Body of pancreas (tissue), 4 donors: ENCODE measurements around the gene ESPN. TPM values are rescaled to one million over a fixed set of nuclear protein-coding genes. Genes with fewer than 3 reads are reported as not detected.

Experiments
- ATAC-seq: fragments of 150-250 bp; one replicate; pipeline ENCODE4 v1.9.1; 2016
- DNase-seq, 4 donors: peaks; one replicate each; pipeline ENCODE4 v3.0.0-alpha.2; 2019
- H3K27ac ChIP-seq, 4 donors: fragments of 200-600 bp; sonication (generic); 1 replicate in 3 of 4; 2 replicates in 1 of 4; pipeline versions ENCODE4 v1.5.1 to v1.6.1; 2016 to 2019; ENCODE audit warnings: mild to moderate bottlenecking in 1 of 4, mixed read lengths in 1 of 4, moderate library complexity in 1 of 4
- H3K27me3 ChIP-seq, 2 donors: fragments of 200-600 bp; sonication (generic); one replicate each; pipeline ENCODE4 v1.6.0; 2016; ENCODE audit warnings: mild to moderate bottlenecking in 1 of 2
- H3K36me3 ChIP-seq, 2 donors: fragments of 200-600 bp; sonication (generic); replicated peaks in 1 of 2; 2 replicates each; pipeline ENCODE4 v1.5.1; 2016; ENCODE audit warnings: low read depth in 2 of 2; ENCODE audit not compliant: insufficient read depth in 1 of 2
- H3K4me1 ChIP-seq: fragments of 200-600 bp; sonication (generic); one replicate; pipeline ENCODE4 v1.6.0; 2016
- H3K4me3 ChIP-seq, 2 donors: fragments of 200-600 bp; sonication (generic); 1 replicate in 1 of 2; 2 replicates in 1 of 2; pipeline ENCODE4 v1.5.1; 2016 to 2019
- H3K9me3 ChIP-seq, 3 donors: fragments of 200-600 bp; sonication (generic); 1 replicate in 2 of 3; 2 replicates in 1 of 3; pipeline ENCODE4 v1.5.1; 2016
- CTCF ChIP-seq, 7 experiments: fragments of 450-650 bp in 4 of 7; fragments of 200-600 bp in 3 of 7; sonication (generic) in 3 of 7; IDR thresholded peaks; one replicate each; pipeline ENCODE4 v1.5.1; 2016 to 2019; ENCODE audit warnings: antibody characterized with exemption in 7 of 7
- POLR2A ChIP-seq, 3 donors: fragments of 450-650 bp; IDR thresholded peaks; one replicate each; pipeline ENCODE4 v1.6.1; 2016; ENCODE audit warnings: antibody characterized with exemption in 3 of 3, mild to moderate bottlenecking in 2 of 3
- WGBS, 2 donors: methylation state at CpG; one replicate each; pipeline ENCODE4 v1.1.5; 2017; 5-methylcytosine and 5-hydroxymethylcytosine counted together
- intact Hi-C: fragments of 100-400 bp; cut with DNase I; formaldehyde crosslinking; loops from one replicate; pipeline ENCODE4 v1.15.1; 2023
- total RNA-seq, 2 donors: library from RNA; depleted of rRNA; stranded (reverse); fragments of >200 nt; gene quantifications; one replicate each; pipeline ENCODE4 v1.1.0, GENCODE V29; 2016

ESPN gene
- total RNA-seq, 2 donors from 2014 or later, result 0.26 to 4.0 TPM

- intact Hi-C loops, result no loop called here
- no peak overlapping the region for H3K27ac ChIP-seq
- TF ChIP-seq CTCF (IDR thresholded peaks at IDR 0.05), result no peak
- H3K36me3 ChIP-seq, result no peaks in the 10 kb centered on the region
- ATAC-seq, result no peak
- H3K4me1 ChIP-seq, result peaks cover 49% of the 10 kb centered on the region
- no peak overlapping the region for H3K4me3 ChIP-seq
- no peaks in the 10 kb centered on the region for H3K9me3 ChIP-seq
- H3K27me3 ChIP-seq, result peaks cover 0 to 38% of the 10 kb centered on the region in 2 donors
- DNase-seq, result no peak
- WGBS, 2 donors, result 12% methylated on average over 21 of the region's 69 CpGs; no CpG with 5 or more reads in 1 of the 2 donors
Observed at GRCh38 chr1:6418668-6419396, 5.7 kb upstream of the ESPN start.

DNA sequence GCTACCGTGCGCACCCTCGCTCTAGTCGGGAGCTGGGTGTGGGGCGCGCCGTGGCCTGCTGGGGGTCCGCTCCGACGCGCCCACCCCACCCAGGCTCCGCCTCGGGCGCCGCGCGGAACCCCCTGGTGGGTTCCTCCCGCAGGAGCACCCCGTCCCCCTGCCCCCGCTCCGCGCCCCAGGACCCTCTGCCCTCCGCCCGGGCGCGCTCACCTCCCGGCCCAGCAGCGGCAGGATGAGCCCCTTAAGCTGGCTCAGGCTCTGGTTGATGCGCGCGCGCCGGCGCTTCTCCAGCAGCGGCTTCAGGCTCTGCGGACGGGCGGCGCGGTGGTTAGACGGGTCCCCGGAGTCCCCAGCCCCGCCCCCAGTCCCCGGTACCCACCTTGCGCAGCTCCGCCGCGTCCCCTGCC is 5.2 kb upstream of the ESPN start:
- Histone ChIP-seq H3K27ac (no peak overlapping the region), H3K27me3 (peaks cover 0 to 38% of the 10 kb centered on the region in 2 donors), H3K9me3 (no peaks in the 10 kb centered on the region), H3K4me3 (no peak overlapping the region), H3K36me3 (no peaks in the 10 kb centered on the region), H3K4me1 (peaks cover 51% of the 10 kb centered on the region)
- ATAC-seq (no peak), DNase-seq (no peak)
- WGBS, 2 donors, result 2% methylated on average over 39 of the region's 48 CpGs; no CpG with 5 or more reads in 1 of the 2 donors
- TF ChIP-seq CTCF (IDR thresholded peaks at IDR 0.05), result no peak
- TF ChIP-seq POLR2A (IDR thresholded peaks at IDR 0.05), result no peak
- intact Hi-C loops, result no loop called here

- Histone ChIP-seq H3K27ac (no peak within 1 kb of the TSS), H3K4me1 (peaks cover 50% of the 10 kb centered on the region), H3K4me3 (no peak within 1 kb of the TSS), H3K36me3 (no peaks in the 10 kb centered on the region), H3K9me3 (no peaks in the 10 kb centered on the region), H3K27me3 (peaks cover 0 to 41% of the 10 kb centered on the region in 2 donors)
- TF ChIP-seq POLR2A (IDR thresholded peaks at IDR 0.05), result no peak
- TF ChIP-seq CTCF (IDR thresholded peaks at IDR 0.05), result no peak
- DNase-seq, result peak in 1 of 4 donors; percentile 33
- intact Hi-C loops, result no loop called here
- no peak for ATAC-seq
- 0% methylated on average over 6 to 48 of the region's 62 CpGs for WGBS, 2 donors
Observed at GRCh38 chr1:6419804-6420453, 4.6 kb upstream of the ESPN start, which contains the start of gene HES2. TSS of gene HES2 (minus strand) at chr1:6419919. CDS start at chr1:6419820, 99 bp downstream.

DNA sequence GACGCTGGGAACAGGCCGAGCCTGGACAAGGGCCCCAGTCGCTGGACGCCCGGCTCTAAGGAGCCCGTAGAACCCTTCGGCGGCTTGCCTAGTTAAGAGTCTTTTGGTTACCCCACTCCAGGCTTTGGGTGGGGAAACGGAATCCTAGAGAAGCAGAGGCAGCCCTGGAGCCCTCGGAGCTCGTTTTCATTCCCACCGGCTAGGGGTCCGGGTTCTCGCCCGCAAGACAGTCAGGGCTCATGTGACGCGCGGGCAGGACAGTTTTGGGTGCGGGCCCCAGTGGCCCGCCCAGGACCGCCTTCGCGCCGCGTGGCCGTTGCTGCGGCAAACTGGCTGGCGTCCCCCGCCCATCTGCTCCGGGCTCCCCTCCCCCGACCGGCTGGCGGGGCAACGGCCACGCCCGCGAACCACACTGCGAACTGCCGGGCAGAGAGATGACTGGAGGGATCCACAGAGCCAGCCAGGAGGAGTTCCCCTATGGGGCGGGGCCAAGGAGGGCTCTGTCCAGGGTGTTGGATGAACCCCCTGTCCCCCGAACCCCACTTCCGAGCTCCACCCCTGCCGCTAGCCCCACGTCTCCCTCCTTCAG is 4.0 kb upstream of the ESPN start:
- ATAC-seq, result no peak
- intact Hi-C loops, result no loop called here
- 18 to 35% methylated on average over 7 to 41 of the region's 44 CpGs for WGBS, 2 donors
- peaks cover 0 to 47% of the 10 kb centered on the region in 2 donors for H3K27me3 ChIP-seq
- H3K4me1 ChIP-seq, result peaks cover 48% of the 10 kb centered on the region
- DNase-seq, result no peak
- no peak overlapping the region for H3K4me3 ChIP-seq
- no peaks in the 10 kb centered on the region for H3K9me3 ChIP-seq
- no peak for TF ChIP-seq CTCF (IDR thresholded peaks at IDR 0.05)
- no peak for TF ChIP-seq POLR2A (IDR thresholded peaks at IDR 0.05)
- no peak overlapping the region for H3K27ac ChIP-seq
- H3K36me3 ChIP-seq, result no peaks in the 10 kb centered on the region
